GM19328 (cell line): ENCODE results near the gene CCK.

Experiments used
- ATAC-seq: cut with Tn5 transposase; IDR thresholded peaks from one replicate; pipeline ENCODE4 v1.9.1; 2021; ENCODE audit warnings: mild to moderate bottlenecking, moderate library complexity; ENCODE audit not compliant: unreplicated experiment

The CCK gene

GRCh38 chr3:42270561-42270960, 4.6 kb upstream of the CCK start:
- no peak for ATAC-seq

- no peak for ATAC-seq
These were observed 3.7 kb upstream of the CCK start for GRCh38 chr3:42269647-42270046.

- ATAC-seq = no peak
These were observed 1.9 kb upstream of the CCK start for GRCh38 chr3:42267878-42268277.

GRCh38 chr3:42265059-42265991, 660 bp downstream of the CCK start:
- no peak for ATAC-seq

GRCh38 chr3:42264399-42265058, 1.5 kb downstream of the CCK start:
- no peak for ATAC-seq

- ATAC-seq = no peak
These were observed 2.3 kb downstream of the CCK start for GRCh38 chr3:42263354-42264346.

GRCh38 chr3:42262525-42262924, 3.5 kb downstream of the CCK start:
- ATAC-seq = no peak

- no peak for ATAC-seq
These were observed 9.0 kb downstream of the CCK start for GRCh38 chr3:42257007-42257406.

GRCh38 chr3:42256135-42256819, 9.7 kb downstream of the CCK start:
- no peak for ATAC-seq

- no peak for ATAC-seq
These were observed 11.4 kb downstream of the CCK start for GRCh38 chr3:42254566-42254965.

- no peak for ATAC-seq
These were observed 15.2 kb downstream of the CCK start for GRCh38 chr3:42250761-42251160.

- no peak for ATAC-seq
These were observed 18.4 kb downstream of the CCK start for GRCh38 chr3:42247576-42248027.

- ATAC-seq = no peak
These were observed 19.9 kb downstream of the CCK start for GRCh38 chr3:42246091-42246490.

GRCh38 chr3:42236611-42237010, 29.4 kb downstream of the CCK start:
- no peak for ATAC-seq

- ATAC-seq = no peak
These were observed 30.5 kb downstream of the CCK start for GRCh38 chr3:42235532-42235931.

GRCh38 chr3:42230860-42231259, 35.1 kb downstream of the CCK start:
- ATAC-seq = no peak

GRCh38 chr3:42229942-42230688, 35.9 kb downstream of the CCK start:
- no peak for ATAC-seq

GRCh38 chr3:42229266-42229941, 36.6 kb downstream of the CCK start:
- no peak for ATAC-seq

GRCh38 chr3:42228796-42229195, 37.2 kb downstream of the CCK start:
- no peak for ATAC-seq
